H9 (cell line): ENCODE measurements around the gene CNDP2. TPM values are rescaled to one million over a fixed set of nuclear protein-coding genes. Genes with fewer than 3 reads are reported as not detected.

ENCODE experiments used
- DNase-seq: peaks from one replicate; pipeline ENCODE4 v3.0.0-alpha.2; 2017
- H2AFZ ChIP-seq: one replicate; pipeline ENCODE4 v1.6.1; 2013; ENCODE audit warnings: mild to moderate bottlenecking, low read length, control low read depth, moderate library complexity
- H2AK5ac ChIP-seq: 2 replicates; pipeline ENCODE4 v1.6.1; 2013; ENCODE audit warnings: low read length, control low read depth, mixed read lengths; ENCODE audit not compliant: insufficient read length
- H2BK120ac ChIP-seq: one replicate; pipeline ENCODE4 v1.6.1; 2013; ENCODE audit warnings: low read depth, mild to moderate bottlenecking, low read length, control low read depth, inconsistent platforms; ENCODE audit not compliant: poor library complexity, severe bottlenecking
- H2BK12ac ChIP-seq: 2 replicates; pipeline ENCODE4 v1.6.1; 2013; ENCODE audit warnings: low read length, control low read depth, mixed read lengths, low read depth; ENCODE audit not compliant: insufficient read length
- H2BK15ac ChIP-seq: 2 replicates; pipeline ENCODE4 v1.6.1; 2013; ENCODE audit warnings: low read depth, low read length, control low read depth
- H2BK20ac ChIP-seq: one replicate; pipeline ENCODE4 v1.6.1; 2013; ENCODE audit warnings: low read depth, mild to moderate bottlenecking, low read length, control low read depth, inconsistent platforms; ENCODE audit not compliant: poor library complexity, severe bottlenecking
- H2BK5ac ChIP-seq: 2 replicates; pipeline ENCODE4 v1.6.1; 2013; ENCODE audit warnings: low read length, control low read depth, mixed read lengths; ENCODE audit not compliant: insufficient read length
- H3K14ac ChIP-seq: 2 replicates; pipeline ENCODE4 v1.6.1; 2013; ENCODE audit warnings: low read length, control low read depth; ENCODE audit not compliant: insufficient read depth
- H3K18ac ChIP-seq: 2 replicates; pipeline ENCODE4 v1.6.1; 2013; ENCODE audit warnings: low read depth, mild to moderate bottlenecking, mixed read lengths, low read length, control low read depth; ENCODE audit not compliant: insufficient read length
- H3K23ac ChIP-seq: 2 replicates; pipeline ENCODE4 v1.6.1; 2013; ENCODE audit warnings: low read length, control low read depth, mixed read lengths, low read depth; ENCODE audit not compliant: insufficient read length
- H3K23me2 ChIP-seq: 2 replicates; pipeline ENCODE4 v1.6.1; 2013; ENCODE audit warnings: low read depth, mild to moderate bottlenecking, mixed read lengths, low read length, control low read depth; ENCODE audit not compliant: insufficient read length, poor library complexity, severe bottlenecking
- H3K27ac ChIP-seq: 2 replicates; pipeline ENCODE4 v1.5.1; 2013; ENCODE audit warnings: low read length, control low read depth, mixed read lengths, low read depth; ENCODE audit not compliant: insufficient read length
- H3K27me3 ChIP-seq: 2 replicates; pipeline ENCODE4 v1.6.1; 2013; ENCODE audit warnings: low read length, control low read depth, inconsistent platforms; ENCODE audit not compliant: insufficient read depth
- H3K4ac ChIP-seq: 2 replicates; pipeline ENCODE4 v1.6.1; 2013; ENCODE audit warnings: low read depth, mild to moderate bottlenecking, control low read depth, inconsistent platforms, low read length, moderate library complexity
- H3K4me1 ChIP-seq: 2 replicates; pipeline ENCODE4 v1.6.1; 2013; ENCODE audit warnings: low read length, control low read depth, inconsistent platforms; ENCODE audit not compliant: insufficient read depth
- H3K4me2 ChIP-seq: 2 replicates; pipeline ENCODE4 v1.6.1; 2013; ENCODE audit warnings: low read length, control low read depth, mixed read lengths; ENCODE audit not compliant: insufficient read length, insufficient read depth
- H3K56ac ChIP-seq: 2 replicates; pipeline ENCODE4 v1.6.1; 2013; ENCODE audit warnings: low read depth, mild to moderate bottlenecking, mixed read lengths, low read length, control low read depth; ENCODE audit not compliant: insufficient read length
- H3K79me1 ChIP-seq: 2 replicates; pipeline ENCODE4 v1.6.1; 2013; ENCODE audit warnings: low read depth, mild to moderate bottlenecking, moderate library complexity, low read length, control low read depth, inconsistent platforms; ENCODE audit not compliant: insufficient read depth, poor library complexity, severe bottlenecking
- H3K79me2 ChIP-seq: 2 replicates; pipeline ENCODE4 v1.6.1; 2013; ENCODE audit warnings: low read length, control low read depth, inconsistent platforms; ENCODE audit not compliant: insufficient read depth
- H3K9ac ChIP-seq: 2 replicates; pipeline ENCODE4 v1.6.1; 2013; ENCODE audit warnings: low read length, control low read depth, mixed read lengths; ENCODE audit not compliant: insufficient read length; ENCODE audit errors: extremely low read depth
- H3K9me3 ChIP-seq: one replicate; pipeline ENCODE4 v1.6.1; 2013; ENCODE audit warnings: low read depth, low read length, inconsistent platforms; ENCODE audit not compliant: control insufficient read depth
- H3T11ph ChIP-seq: one replicate; pipeline ENCODE4 v1.6.1; 2013; ENCODE audit warnings: mild to moderate bottlenecking, low read length, control low read depth, inconsistent platforms
- H4K20me1 ChIP-seq: one replicate; pipeline ENCODE4 v1.6.1; 2013; ENCODE audit not compliant: control insufficient read depth, insufficient read length, insufficient read depth
- H4K5ac ChIP-seq: 2 replicates; pipeline ENCODE4 v1.6.1; 2013; ENCODE audit warnings: low read depth, mild to moderate bottlenecking, mixed read lengths, low read length, control low read depth; ENCODE audit not compliant: insufficient read length
- H4K8ac ChIP-seq: replicated peaks from 2 replicates; pipeline ENCODE4 v1.6.1; 2013; ENCODE audit warnings: low read length, control low read depth, mixed read lengths, low read depth; ENCODE audit not compliant: insufficient read length
- H4K91ac ChIP-seq: 2 replicates; pipeline ENCODE4 v1.6.1; 2013; ENCODE audit warnings: low read depth, mild to moderate bottlenecking, moderate library complexity, mixed read lengths, low read length, control low read depth; ENCODE audit not compliant: insufficient read length
- H3K27ac Mint-ChIP-seq, 3 experiments: 2 replicates in 2 of 3; 3 replicates in 1 of 3; pipeline ENCODE4 v1.8.0; 2020 to 2021; ENCODE audit warnings: mixed read lengths in 3 of 3, mild to moderate bottlenecking in 1 of 3, moderate library complexity in 1 of 3
- H3K27me3 Mint-ChIP-seq: 2 replicates; pipeline ENCODE4 v1.8.0; 2021; ENCODE audit warnings: low read depth, mild to moderate bottlenecking, moderate library complexity, mixed read lengths
- H3K36me3 Mint-ChIP-seq, 3 experiments: 2 replicates in 2 of 3; 3 replicates in 1 of 3; pipeline ENCODE4 v1.8.0; 2020 to 2021; ENCODE audit warnings: low read depth in 3 of 3, mixed read lengths in 3 of 3; ENCODE audit not compliant: insufficient read depth in 1 of 3
- H3K4me1 Mint-ChIP-seq, 2 experiments: 2 replicates each; pipeline ENCODE4 v1.8.0; 2020; ENCODE audit warnings: mixed read lengths in 2 of 2
- H3K4me3 Mint-ChIP-seq, 2 experiments: 2 replicates in 1 of 2; 3 replicates in 1 of 2; pipeline ENCODE4 v1.8.0; 2020 to 2021; ENCODE audit warnings: mild to moderate bottlenecking in 2 of 2, mixed read lengths in 2 of 2, moderate library complexity in 1 of 2
- H3K9me3 Mint-ChIP-seq, 2 experiments: 2 replicates in 1 of 2; 3 replicates in 1 of 2; pipeline ENCODE4 v1.8.0; 2020; ENCODE audit warnings: mild to moderate bottlenecking in 2 of 2, mixed read lengths in 2 of 2, moderate library complexity in 1 of 2
- whole genome bisulfite sequencing: extraction: QIAGEN DNeasy Blood & Tissue Kit; methylation state at CpG from one replicate; pipeline ENCODE4 v1.1.7; 2013; ENCODE audit warnings: missing lambda C conversion rate, low lambda C conversion rate, mixed read lengths; ENCODE audit not compliant: insufficient read length; ENCODE audit errors: extremely low coverage; 5-methylcytosine and 5-hydroxymethylcytosine counted together
- total RNA-seq: library from RNA; stranded (reverse); gene quantifications from 2 replicates; pipeline ENCODE4 v1.2.1, GENCODE V29; 2021
- TF ChIP-seq, protein P1 (sequence below): fragments of 200-600 bp; sonication (generic); conservative IDR thresholded peaks from 3 replicates; pipeline ENCODE4 v1.8.0; 2021; ENCODE audit warnings: antibody characterized with exemption, mild to moderate bottlenecking

The CNDP2 gene
- total RNA-seq, 1 experiment from 2014 or later, result 212 TPM

DNA sequence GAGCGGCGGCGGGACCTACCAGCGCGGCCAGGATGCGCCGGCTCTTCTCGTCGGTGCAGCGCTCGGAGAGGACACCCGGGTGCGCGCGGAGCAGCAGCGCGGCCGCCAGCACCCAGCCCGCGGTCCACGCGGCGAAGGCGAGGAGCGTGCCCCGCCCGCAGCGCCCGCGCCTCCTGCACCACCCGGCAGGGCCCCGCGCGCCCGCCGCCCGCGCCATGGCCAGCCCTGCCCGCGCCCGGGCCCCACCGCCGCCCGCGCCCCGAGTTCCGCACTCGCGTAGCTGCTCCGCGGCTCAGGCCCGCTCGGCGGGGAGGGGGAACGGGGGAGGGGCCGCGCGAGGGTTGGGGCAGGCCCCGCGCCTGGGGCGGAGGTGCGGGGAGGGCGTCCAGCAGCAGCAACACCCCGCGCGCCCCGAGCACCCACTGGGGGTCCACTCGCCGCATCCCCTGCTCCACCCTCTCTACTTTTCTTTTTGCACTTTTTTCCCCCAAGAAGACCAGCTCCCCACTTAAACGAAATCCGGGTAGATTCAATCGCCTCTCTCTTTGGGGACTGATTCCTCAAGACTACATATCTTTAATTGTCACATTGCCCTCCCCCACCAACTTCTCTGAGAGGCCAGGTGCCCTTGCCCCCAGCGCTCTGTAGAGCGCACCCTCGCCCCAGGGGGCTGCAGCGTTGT is 39.0 kb upstream of the CNDP2 start, which contains the start of gene DIPK1C:
DIPK1C (minus strand) TSS at position 266 of the 682 bp plus-strand sequence; CDS start at position 217, 49 bp downstream.
- no peak within 1 kb of the TSS for H4K91ac ChIP-seq
- no peak for DNase-seq
- no peak within 1 kb of the TSS for H3K4ac ChIP-seq
- H2AK5ac ChIP-seq, result no peak within 1 kb of the TSS
- H4K5ac ChIP-seq, result no peak within 1 kb of the TSS
- no peak within 1 kb of the TSS for H3K18ac ChIP-seq
- H3K9me3 Mint-ChIP-seq, result no peaks in the 10 kb centered on the region; a peak in 2 of 5 replicates
- H3K4me1 Mint-ChIP-seq, result peaks cover 12 to 24% of the 10 kb centered on the region in 2 experiments
- H3K9me3 ChIP-seq, result no peaks in the 10 kb centered on the region
- H3K4me1 ChIP-seq, result no peaks in the 10 kb centered on the region; the same call in 1 of the 2 replicates
- H2AFZ ChIP-seq, result no peak within 1 kb of the TSS
- peaks cover 6% of the 10 kb centered on the region for H3K23me2 ChIP-seq
- peaks cover 27% of the 10 kb centered on the region; the same call in 1 of the 2 replicates for H3K27me3 ChIP-seq
- H3K9ac ChIP-seq, result no peak within 1 kb of the TSS
- no peak within 1 kb of the TSS for H3K27ac Mint-ChIP-seq
- H3K27me3 Mint-ChIP-seq, result peaks cover 73% of the 10 kb centered on the region
- peak within 1 kb of the TSS; percentile 70 to 95 for H3K4me3 Mint-ChIP-seq
- TF ChIP-seq, protein P1, sequence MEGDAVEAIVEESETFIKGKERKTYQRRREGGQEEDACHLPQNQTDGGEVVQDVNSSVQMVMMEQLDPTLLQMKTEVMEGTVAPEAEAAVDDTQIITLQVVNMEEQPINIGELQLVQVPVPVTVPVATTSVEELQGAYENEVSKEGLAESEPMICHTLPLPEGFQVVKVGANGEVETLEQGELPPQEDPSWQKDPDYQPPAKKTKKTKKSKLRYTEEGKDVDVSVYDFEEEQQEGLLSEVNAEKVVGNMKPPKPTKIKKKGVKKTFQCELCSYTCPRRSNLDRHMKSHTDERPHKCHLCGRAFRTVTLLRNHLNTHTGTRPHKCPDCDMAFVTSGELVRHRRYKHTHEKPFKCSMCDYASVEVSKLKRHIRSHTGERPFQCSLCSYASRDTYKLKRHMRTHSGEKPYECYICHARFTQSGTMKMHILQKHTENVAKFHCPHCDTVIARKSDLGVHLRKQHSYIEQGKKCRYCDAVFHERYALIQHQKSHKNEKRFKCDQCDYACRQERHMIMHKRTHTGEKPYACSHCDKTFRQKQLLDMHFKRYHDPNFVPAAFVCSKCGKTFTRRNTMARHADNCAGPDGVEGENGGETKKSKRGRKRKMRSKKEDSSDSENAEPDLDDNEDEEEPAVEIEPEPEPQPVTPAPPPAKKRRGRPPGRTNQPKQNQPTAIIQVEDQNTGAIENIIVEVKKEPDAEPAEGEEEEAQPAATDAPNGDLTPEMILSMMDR, result no peak
- H3K36me3 Mint-ChIP-seq, result no peaks in the 10 kb centered on the region; a peak in 1 of 7 replicates
- H3K4me2 ChIP-seq, result peak within 1 kb of the TSS; percentile 50
- no peak within 1 kb of the TSS for H4K8ac ChIP-seq
- no peak within 1 kb of the TSS for H3K27ac ChIP-seq
- H3K56ac ChIP-seq, result no peak within 1 kb of the TSS
- no CpG with 5 or more reads among the region's 76 CpGs for WGBS
- H2BK5ac ChIP-seq, result no peak within 1 kb of the TSS
- no peak within 1 kb of the TSS for H2BK120ac ChIP-seq
- no peak within 1 kb of the TSS for H2BK15ac ChIP-seq
- H2BK12ac ChIP-seq, result no peak within 1 kb of the TSS
- no peak within 1 kb of the TSS for H2BK20ac ChIP-seq
- no peak within 1 kb of the TSS for H3T11ph ChIP-seq
- no peaks in the 10 kb centered on the region for H3K79me1 ChIP-seq
- no peaks in the 10 kb centered on the region for H3K79me2 ChIP-seq
- H4K20me1 ChIP-seq, result no peaks in the 10 kb centered on the region
- no peak within 1 kb of the TSS for H3K23ac ChIP-seq
- H3K14ac ChIP-seq, result no peak within 1 kb of the TSS; the same call in 1 of the 2 replicates
